DMS153 treated with DMSO at 0.1 percent for 48 hours (cell line): ENCODE measurements around the gene NABP1.

Experiments used
- DNase-seq: peaks from one replicate; lab custom pipeline; 2025; ENCODE audit not compliant: unreplicated experiment; lab: John Stamatoyannopoulos, UW

Gene NABP1

GRCh38 chr2:191703079-191703725 lies 25.3 kb downstream of the NABP1 start:
- DNase-seq, result no peak

- no peak for DNase-seq
These were observed 27.1 kb downstream of the NABP1 start for GRCh38 chr2:191705084-191705483.

- no peak for DNase-seq
These were observed 27.8 kb downstream of the NABP1 start for GRCh38 chr2:191705701-191706100.

GRCh38 chr2:191706791-191707190 lies 28.9 kb downstream of the NABP1 start:
- no peak for DNase-seq

GRCh38 chr2:191707542-191707941 lies 29.6 kb downstream of the NABP1 start:
- DNase-seq, result no peak

GRCh38 chr2:191710411-191710900 lies 32.5 kb downstream of the NABP1 start:
- DNase-seq, result no peak

GRCh38 chr2:191711621-191712020 lies 33.7 kb downstream of the NABP1 start:
- DNase-seq, result no peak

- DNase-seq, result no peak
These were observed 35.9 kb downstream of the NABP1 start for GRCh38 chr2:191713837-191714236.

- DNase-seq, result no peak
These were observed 37.0 kb downstream of the NABP1 start for GRCh38 chr2:191714925-191715324.

GRCh38 chr2:191715471-191715870 lies 37.5 kb downstream of the NABP1 start:
- DNase-seq, result no peak

- DNase-seq, result no peak
These were observed 41.3 kb downstream of the NABP1 start for GRCh38 chr2:191719261-191719660.

- DNase-seq, result no peak
These were observed 42.0 kb downstream of the NABP1 start for GRCh38 chr2:191719938-191720337.

GRCh38 chr2:191721331-191721730 lies 43.4 kb downstream of the NABP1 start:
- DNase-seq, result no peak

GRCh38 chr2:191724015-191724414 lies 46.1 kb downstream of the NABP1 start:
- peak; percentile 15 for DNase-seq

GRCh38 chr2:191728750-191729624 lies 51.1 kb downstream of the NABP1 start:
- DNase-seq, result no peak

- DNase-seq, result no peak
These were observed 52.3 kb downstream of the NABP1 start for GRCh38 chr2:191730263-191730662.
